SK-N-SH (cell line): Measurements from ENCODE around the gene BTBD16. TPM values are rescaled to one million over a fixed set of nuclear protein-coding genes. Genes with fewer than 3 reads are reported as not detected.

Experiments
- CTCF ChIA-PET: fragments of 300-600, 350-600 bp; formaldehyde crosslinking; extraction: SDS; loops from one replicate; lab custom pipeline; 2021; lab: Yijun Ruan, JAX
- POLR2A ChIA-PET: fragments of 350-600 bp; sonication (Branson Sonifier 250); formaldehyde crosslinking; extraction: SDS; loops from one replicate; lab custom pipeline; 2020; ENCODE audit warnings: antibody characterized with exemption, inconsistent platforms; lab: Yijun Ruan, JAX
- DNase-seq: peaks from one replicate; pipeline ENCODE4 v3.0.0; 2012
- H2AFZ ChIP-seq: fragments of 200-600 bp; sonication (generic); 2 replicates; pipeline ENCODE4 v1.8.1; 2016; ENCODE audit warnings: antibody characterized with exemption, mild to moderate bottlenecking, low read depth
- H3F3A ChIP-seq: fragments of 200-600 bp; sonication (generic); replicated peaks from 2 replicates; pipeline ENCODE3; 2016; ENCODE audit warnings: antibody characterized with exemption, mild to moderate bottlenecking; ENCODE audit not compliant: insufficient read depth
- H3K27ac ChIP-seq, 2 experiments: fragments of 200-500 bp in 1 of 2; fragments of 200-600 bp in 1 of 2; sonication (Bioruptor generic) in 1 of 2; sonication (generic), shearing (Covaris generic) in 1 of 2; 2 replicates each; pipeline versions ENCODE4 v1.5.1 to v1.6.1; 2014 to 2016; ENCODE audit warnings: low read depth in 2 of 2, inconsistent platforms in 1 of 2, low read length in 1 of 2, mild to moderate bottlenecking in 1 of 2, mixed read lengths in 1 of 2
- H3K27me3 ChIP-seq: fragments of 200-600 bp; sonication (generic), shearing (Covaris generic); 2 replicates; pipeline ENCODE4 v1.6.1; 2016; ENCODE audit warnings: mixed run types; ENCODE audit not compliant: insufficient read depth
- H3K36me3 ChIP-seq, 2 experiments: fragments of 200-500 bp in 1 of 2; fragments of 200-600 bp in 1 of 2; sonication (Bioruptor generic) in 1 of 2; sonication (generic) in 1 of 2; replicated peaks in 1 of 2; 2 replicates each; pipeline versions ENCODE3 to v1.5.1; 2014 to 2016; ENCODE audit warnings: low read length in 1 of 2, mild to moderate bottlenecking in 1 of 2; ENCODE audit not compliant: insufficient read depth in 2 of 2, control insufficient read depth in 1 of 2
- H3K4me1 ChIP-seq, 2 experiments: fragments of 200-500 bp in 1 of 2; fragments of 200-600 bp in 1 of 2; sonication (Bioruptor generic) in 1 of 2; sonication (generic), shearing (Covaris generic) in 1 of 2; 2 replicates each; pipeline versions ENCODE4 v1.5.1 to v1.6.1; 2014 to 2016; ENCODE audit warnings: low read depth in 1 of 2, low read length in 1 of 2, mixed run types in 1 of 2; ENCODE audit not compliant: insufficient read depth in 2 of 2, control insufficient read depth in 1 of 2
- H3K4me2 ChIP-seq: fragments of 200-600 bp; sonication (generic), shearing (Covaris generic); 2 replicates; pipeline ENCODE4 v1.6.1; 2017; ENCODE audit warnings: mixed run types
- H3K4me3 ChIP-seq, 2 experiments: fragments of 200-500 bp in 1 of 2; fragments of 200-600 bp in 1 of 2; sonication (Bioruptor generic) in 1 of 2; sonication (generic), shearing (Covaris generic) in 1 of 2; 2 replicates each; pipeline versions ENCODE4 v1.5.1 to v1.8.1; 2014 to 2016; ENCODE audit warnings: low read depth in 2 of 2, inconsistent platforms in 1 of 2, low read length in 1 of 2, mild to moderate bottlenecking in 1 of 2, mixed read lengths in 1 of 2, moderate library complexity in 1 of 2
- H3K79me2 ChIP-seq: fragments of 200-600 bp; sonication (generic); 2 replicates; pipeline ENCODE4 v1.8.1; 2017; ENCODE audit warnings: mild to moderate bottlenecking; ENCODE audit not compliant: insufficient read depth
- H3K9ac ChIP-seq: fragments of 200-600 bp; sonication (generic); 2 replicates; pipeline ENCODE4 v1.6.1; 2017; ENCODE audit warnings: mixed run types
- H3K9me2 ChIP-seq: fragments of 200-600 bp; sonication (generic); 2 replicates; pipeline ENCODE4 v1.6.1; 2017; ENCODE audit warnings: mixed run types
- H3K9me3 ChIP-seq: fragments of 200-600 bp; sonication (generic); 2 replicates; pipeline ENCODE4 v1.6.1; 2017; ENCODE audit warnings: mixed run types, mild to moderate bottlenecking, moderate library complexity
- H4K20me1 ChIP-seq: fragments of 200-600 bp; sonication (generic); 2 replicates; pipeline ENCODE4 v1.6.1; 2017; ENCODE audit warnings: mild to moderate bottlenecking, mixed run types; ENCODE audit not compliant: insufficient read depth
- CHD2 ChIP-seq: fragments of 150-350 bp; IDR thresholded peaks from 2 replicates; pipeline ENCODE4 v1.6.1; 2018; ENCODE audit warnings: low read length; ENCODE audit not compliant: partially characterized antibody
- CTCF ChIP-seq: fragments of 200-600 bp; sonication (generic); IDR thresholded peaks from 2 replicates; pipeline ENCODE4 v1.6.1; 2017; ENCODE audit warnings: antibody characterized with exemption, mild to moderate bottlenecking, moderate library complexity
- EZH2phosphoT487 ChIP-seq: fragments of 200-600 bp; sonication (generic); IDR thresholded peaks from 2 replicates; pipeline ENCODE4 v1.6.1; 2017; ENCODE audit warnings: low read depth, mixed run types, mild to moderate bottlenecking, antibody characterized with exemption, moderate library complexity, borderline replicate concordance
- IRF3 ChIP-seq: fragments of 150-350 bp; IDR thresholded peaks from 2 replicates; pipeline ENCODE4 v1.6.1; 2016; ENCODE audit warnings: mild to moderate bottlenecking, low read depth, low read length
- JUND ChIP-seq: IDR thresholded peaks from 2 replicates; pipeline ENCODE4 v1.4.0; 2012
- NRF1 ChIP-seq: IDR thresholded peaks from 2 replicates; pipeline ENCODE4 v1.6.1; 2012; ENCODE audit warnings: low read depth, mild to moderate bottlenecking, low read length
- POLR2AphosphoS5 ChIP-seq: IDR thresholded peaks from 2 replicates; pipeline ENCODE4 v1.6.1; 2012; ENCODE audit warnings: low read depth, low read length
- RAD21 ChIP-seq: IDR thresholded peaks from 2 replicates; pipeline ENCODE4 v1.6.1; 2012; ENCODE audit warnings: mild to moderate bottlenecking, low read length
- RXRA ChIP-seq: IDR thresholded peaks from 2 replicates; pipeline ENCODE4 v1.4.0; 2012; ENCODE audit warnings: low read depth, mild to moderate bottlenecking, borderline replicate concordance
- USF1 ChIP-seq: IDR thresholded peaks from 2 replicates; pipeline ENCODE4 v1.4.0; 2012; ENCODE audit warnings: low read depth, borderline replicate concordance
- YY1 ChIP-seq: IDR thresholded peaks from 2 replicates; pipeline ENCODE4 v1.4.0; 2012; ENCODE audit warnings: low read depth, mild to moderate bottlenecking
- WGBS: methylation state at CpG from one replicate; pipeline ENCODE4 v1.1.6; 2017; ENCODE audit warnings: low lambda C conversion rate; 5-methylcytosine and 5-hydroxymethylcytosine counted together
- polyA plus RNA-seq, 3 experiments: library from polyadenylated mRNA; depleted of rRNA; stranded (reverse); fragments of >200 nt; gene quantifications; 2 replicates each; pipeline ENCODE4 v1.2.3, GENCODE V29; 2012
- TF ChIP-seq, protein P1 (sequence below): IDR thresholded peaks from 2 replicates; pipeline ENCODE4 v1.6.1; 2012; ENCODE audit warnings: mild to moderate bottlenecking, low read depth, low read length, moderate library complexity

BTBD16 gene
- polyA plus RNA-seq, 1 of the 3 experiments (the other 2 are of a cell fraction): not detected

DNA sequence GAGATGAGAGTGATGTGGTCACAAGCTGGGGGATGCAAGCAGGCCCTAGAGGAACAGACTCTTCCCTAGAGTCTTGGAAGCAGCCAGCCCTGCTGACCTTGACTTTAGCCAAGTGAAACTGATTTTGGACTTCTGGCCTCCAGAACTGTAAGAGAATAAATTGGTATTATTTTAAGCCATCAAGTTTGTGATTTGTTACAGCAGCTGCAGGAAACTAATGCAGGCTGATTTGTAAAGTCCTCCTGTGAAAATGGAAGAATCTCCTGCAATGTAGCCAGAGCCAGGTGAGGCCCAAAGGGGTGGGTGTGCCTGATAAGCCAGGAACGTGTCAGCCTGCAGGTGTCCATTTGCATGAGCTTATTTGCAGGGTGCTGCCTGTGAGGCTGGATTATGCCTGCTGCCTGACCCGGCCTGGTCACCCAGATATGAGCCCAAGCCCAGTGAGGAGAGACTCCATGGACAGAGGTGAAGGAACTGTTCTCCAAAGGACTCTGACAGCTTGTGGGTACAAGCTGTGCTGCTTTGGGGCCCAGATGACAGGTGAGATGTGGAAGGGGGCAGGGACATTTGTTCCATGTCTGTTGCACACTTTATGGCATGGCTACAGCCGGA lies 78.8 kb downstream of the BTBD16 start:
- DNase-seq: no peak
- H3F3A ChIP-seq: no peaks in the 10 kb centered on the region
- H3K9me2 ChIP-seq: no peaks in the 10 kb centered on the region
- no peak overlapping the region for H3K27ac ChIP-seq
- TF ChIP-seq CTCF (no peak), JUND (no peak), EZH2phosphoT487 (no peak), IRF3 (no peak), YY1 (no peak), POLR2AphosphoS5 (no peak), CHD2 (no peak), RAD21 (no peak), RXRA (no peak), USF1 (no peak), NRF1 (no peak)
- TF ChIP-seq, protein P1, sequence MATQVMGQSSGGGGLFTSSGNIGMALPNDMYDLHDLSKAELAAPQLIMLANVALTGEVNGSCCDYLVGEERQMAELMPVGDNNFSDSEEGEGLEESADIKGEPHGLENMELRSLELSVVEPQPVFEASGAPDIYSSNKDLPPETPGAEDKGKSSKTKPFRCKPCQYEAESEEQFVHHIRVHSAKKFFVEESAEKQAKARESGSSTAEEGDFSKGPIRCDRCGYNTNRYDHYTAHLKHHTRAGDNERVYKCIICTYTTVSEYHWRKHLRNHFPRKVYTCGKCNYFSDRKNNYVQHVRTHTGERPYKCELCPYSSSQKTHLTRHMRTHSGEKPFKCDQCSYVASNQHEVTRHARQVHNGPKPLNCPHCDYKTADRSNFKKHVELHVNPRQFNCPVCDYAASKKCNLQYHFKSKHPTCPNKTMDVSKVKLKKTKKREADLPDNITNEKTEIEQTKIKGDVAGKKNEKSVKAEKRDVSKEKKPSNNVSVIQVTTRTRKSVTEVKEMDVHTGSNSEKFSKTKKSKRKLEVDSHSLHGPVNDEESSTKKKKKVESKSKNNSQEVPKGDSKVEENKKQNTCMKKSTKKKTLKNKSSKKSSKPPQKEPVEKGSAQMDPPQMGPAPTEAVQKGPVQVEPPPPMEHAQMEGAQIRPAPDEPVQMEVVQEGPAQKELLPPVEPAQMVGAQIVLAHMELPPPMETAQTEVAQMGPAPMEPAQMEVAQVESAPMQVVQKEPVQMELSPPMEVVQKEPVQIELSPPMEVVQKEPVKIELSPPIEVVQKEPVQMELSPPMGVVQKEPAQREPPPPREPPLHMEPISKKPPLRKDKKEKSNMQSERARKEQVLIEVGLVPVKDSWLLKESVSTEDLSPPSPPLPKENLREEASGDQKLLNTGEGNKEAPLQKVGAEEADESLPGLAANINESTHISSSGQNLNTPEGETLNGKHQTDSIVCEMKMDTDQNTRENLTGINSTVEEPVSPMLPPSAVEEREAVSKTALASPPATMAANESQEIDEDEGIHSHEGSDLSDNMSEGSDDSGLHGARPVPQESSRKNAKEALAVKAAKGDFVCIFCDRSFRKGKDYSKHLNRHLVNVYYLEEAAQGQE: no peak
- no peaks in the 10 kb centered on the region for H3K79me2 ChIP-seq
- no peak overlapping the region for H3K9ac ChIP-seq
- no peak overlapping the region for H3K4me2 ChIP-seq
- H3K36me3 ChIP-seq: no peaks in the 10 kb centered on the region
- POLR2A ChIA-PET: no interaction called here
- H3K4me3 ChIP-seq: no peak overlapping the region
- H3K9me3 ChIP-seq: no peaks in the 10 kb centered on the region
- WGBS: 56% methylated on average over 2 of the region's 3 CpGs
- no peak overlapping the region for H2AFZ ChIP-seq
- CTCF ChIA-PET: interaction anchor here (0.7 to 0.9 kb wide), 2 partner anchors 51 to 85 kb away, joined by 3 read pairs; no protein-coding TSS in a partner anchor
- H4K20me1 ChIP-seq: no peaks in the 10 kb centered on the region
- H3K4me1 ChIP-seq: no peaks in the 10 kb centered on the region; a peak in 1 of 4 replicates
- H3K27me3 ChIP-seq: no peaks in the 10 kb centered on the region
